ENCODE results near the gene MYBL2. TPM values are rescaled to one million over a fixed set of nuclear protein-coding genes. Genes with fewer than 3 reads are reported as not detected.
A peak's percentile ranks its signal among the peaks of the same experiment; 100 is the strongest.
"Not testable (repeated sequence)": the region's sequence is repeated elsewhere in the genome, so short reads cannot be mapped to it uniquely, and the experiment has no call there.

Gene MYBL2
- total RNA-seq = 1.7 TPM
- long read RNA-seq, partial matches to known transcripts = 3 of 5 reads
- long read RNA-seq, other reads (novel, unspliced or antisense) = 0 of 5 reads

DNA sequence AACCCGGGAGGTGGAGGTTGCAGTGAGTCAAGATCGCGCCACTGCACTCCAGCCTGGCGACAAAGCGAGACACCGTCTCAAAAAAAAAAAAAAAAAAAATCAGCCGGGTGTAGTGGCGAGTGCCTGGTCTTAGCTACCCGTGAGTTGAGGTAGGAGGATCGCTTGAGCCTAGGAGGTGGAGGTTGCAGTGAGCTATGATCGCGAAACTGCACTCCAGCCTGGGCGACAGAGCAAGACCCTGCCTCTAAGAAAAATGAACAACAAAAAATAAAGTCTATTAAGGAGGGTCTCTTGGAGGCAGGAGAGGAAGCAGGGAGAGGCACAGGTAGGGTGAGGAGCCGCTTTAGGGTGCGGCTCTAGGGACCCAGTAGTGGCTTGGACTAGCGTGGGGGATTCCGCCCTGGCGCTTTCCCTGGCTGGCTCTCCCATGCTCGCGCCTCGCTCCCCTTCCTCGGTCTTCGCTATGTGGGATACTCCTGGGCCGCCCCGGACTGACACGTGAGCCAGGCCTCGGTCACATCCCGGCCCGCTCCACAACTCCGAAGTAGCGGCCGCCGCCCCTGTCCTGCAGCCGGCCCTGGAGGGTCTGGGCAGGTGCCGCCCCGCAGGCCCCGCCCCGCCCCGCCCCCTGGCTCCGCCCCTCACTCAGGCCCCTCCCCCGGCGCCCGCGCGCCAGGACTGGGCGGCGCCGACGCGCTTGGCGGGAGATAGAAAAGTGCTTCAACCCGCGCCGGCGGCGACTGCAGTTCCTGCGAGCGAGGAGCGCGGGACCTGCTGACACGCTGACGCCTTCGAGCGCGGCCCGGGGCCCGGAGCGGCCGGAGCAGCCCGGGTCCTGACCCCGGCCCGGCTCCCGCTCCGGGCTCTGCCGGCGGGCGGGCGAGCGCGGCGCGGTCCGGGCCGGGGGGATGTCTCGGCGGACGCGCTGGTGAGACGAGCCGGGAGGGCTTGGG is at the start of gene MYBL2:
Gene MYBL2, plus strand, starts transcription at position 739 of the 953 bp plus-strand sequence. Its CDS starts 170 bp downstream, at position 909.
- peak within 1 kb of the TSS; percentile 45 for H3K4me3 ChIP-seq
- ATAC-seq = peak; percentile 92 to 95
- TF ChIP-seq, protein P1, sequence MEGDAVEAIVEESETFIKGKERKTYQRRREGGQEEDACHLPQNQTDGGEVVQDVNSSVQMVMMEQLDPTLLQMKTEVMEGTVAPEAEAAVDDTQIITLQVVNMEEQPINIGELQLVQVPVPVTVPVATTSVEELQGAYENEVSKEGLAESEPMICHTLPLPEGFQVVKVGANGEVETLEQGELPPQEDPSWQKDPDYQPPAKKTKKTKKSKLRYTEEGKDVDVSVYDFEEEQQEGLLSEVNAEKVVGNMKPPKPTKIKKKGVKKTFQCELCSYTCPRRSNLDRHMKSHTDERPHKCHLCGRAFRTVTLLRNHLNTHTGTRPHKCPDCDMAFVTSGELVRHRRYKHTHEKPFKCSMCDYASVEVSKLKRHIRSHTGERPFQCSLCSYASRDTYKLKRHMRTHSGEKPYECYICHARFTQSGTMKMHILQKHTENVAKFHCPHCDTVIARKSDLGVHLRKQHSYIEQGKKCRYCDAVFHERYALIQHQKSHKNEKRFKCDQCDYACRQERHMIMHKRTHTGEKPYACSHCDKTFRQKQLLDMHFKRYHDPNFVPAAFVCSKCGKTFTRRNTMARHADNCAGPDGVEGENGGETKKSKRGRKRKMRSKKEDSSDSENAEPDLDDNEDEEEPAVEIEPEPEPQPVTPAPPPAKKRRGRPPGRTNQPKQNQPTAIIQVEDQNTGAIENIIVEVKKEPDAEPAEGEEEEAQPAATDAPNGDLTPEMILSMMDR (IDR thresholded peaks at IDR 0.05) = no peak
- no peaks in the 10 kb centered on the region for H3K9me3 ChIP-seq
- H3K27ac ChIP-seq = no peak within 1 kb of the TSS
- peaks cover 8% of the 10 kb centered on the region for H3K4me1 ChIP-seq
- no peaks in the 10 kb centered on the region for H3K36me3 ChIP-seq
- H3K27me3 ChIP-seq (ENCODE audit: low read depth) = peaks cover 43% of the 10 kb centered on the region
- DNase-seq = peak; percentile 67
- intact Hi-C loops (cut with DNase I) = no loop called here

DNA sequence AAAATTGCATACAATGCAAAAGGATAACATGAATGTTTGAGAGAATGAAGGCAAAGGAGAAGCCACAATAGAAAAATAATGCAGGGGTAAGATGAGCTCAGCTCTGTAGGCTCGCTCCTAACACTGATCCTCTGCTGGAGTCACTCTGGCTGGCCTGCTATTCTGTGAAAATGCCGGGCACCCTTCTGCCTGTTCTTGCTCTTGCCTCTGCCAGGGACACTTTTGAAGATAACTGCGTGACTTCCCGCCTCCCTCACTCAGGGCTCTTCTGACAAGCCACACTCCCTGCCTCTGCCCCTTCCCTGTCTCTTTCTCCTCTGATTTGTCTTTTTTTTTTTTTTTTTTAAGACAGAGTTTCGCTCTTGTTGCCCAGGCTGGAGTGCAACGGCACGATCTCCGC is 35.3 kb upstream of the MYBL2 start:
- no peak overlapping the region for H3K4me3 ChIP-seq
- H3K4me1 ChIP-seq = no peaks in the 10 kb centered on the region
- no peak overlapping the region for H3K27ac ChIP-seq
- ATAC-seq (no peak), DNase-seq (no peak)
- no peaks in the 10 kb centered on the region for H3K9me3 ChIP-seq
- H3K36me3 ChIP-seq = peaks cover 67% of the 10 kb centered on the region
- TF ChIP-seq, protein P1 (IDR thresholded peaks at IDR 0.05) = no peak
- intact Hi-C loops (cut with DNase I) = no loop called here
- H3K27me3 ChIP-seq (ENCODE audit: low read depth) = no peaks in the 10 kb centered on the region

DNA sequence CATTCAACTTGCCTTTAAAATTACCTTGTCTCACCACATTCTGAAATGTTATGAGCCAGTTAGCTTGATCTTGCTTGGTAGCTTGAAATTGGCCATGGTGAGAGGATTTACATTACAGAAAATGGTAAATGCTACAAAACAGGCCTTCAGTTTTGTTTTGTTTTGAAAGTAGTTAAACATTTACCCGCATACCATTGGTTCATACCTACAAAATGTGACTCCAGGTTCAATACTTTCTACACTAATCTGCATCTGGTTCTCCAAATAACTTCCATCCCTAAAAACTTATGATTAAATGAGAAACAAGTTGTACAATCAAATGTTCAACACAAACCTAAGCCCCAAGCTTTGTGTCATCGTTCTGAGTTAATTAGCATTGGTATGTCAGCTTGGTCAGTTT is 30.5 kb upstream of the MYBL2 start:
- Histone ChIP-seq H3K27me3 (ENCODE audit: low read depth) (no peaks in the 10 kb centered on the region), H3K36me3 (peaks cover 81% of the 10 kb centered on the region), H3K9me3 (no peaks in the 10 kb centered on the region), H3K27ac (no peak overlapping the region), H3K4me3 (no peak overlapping the region), H3K4me1 (no peaks in the 10 kb centered on the region)
- DNase-seq = no peak
- ATAC-seq = no peak
- TF ChIP-seq, protein P1 (IDR thresholded peaks at IDR 0.05) = no peak
- intact Hi-C loops (cut with DNase I) = no loop called here

DNA sequence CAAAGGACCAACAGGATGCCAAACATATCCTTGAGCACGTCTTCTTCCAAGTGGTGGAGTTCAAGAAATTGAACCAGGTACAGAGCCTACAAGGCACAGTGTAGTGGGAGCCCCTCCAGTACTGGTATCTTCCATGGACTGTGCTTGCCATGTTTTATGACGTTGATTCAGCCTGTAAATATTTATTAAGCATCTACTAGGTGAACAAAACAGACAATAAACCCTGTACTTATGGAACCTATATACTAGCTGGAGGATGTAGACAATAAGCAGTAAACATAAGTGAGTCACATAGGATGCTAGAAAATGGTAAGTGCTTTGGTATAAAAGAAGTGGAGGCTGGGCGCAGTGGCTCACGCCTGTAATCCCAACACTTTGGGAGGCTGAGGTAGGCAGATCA is 24.4 kb upstream of the MYBL2 start:
- Histone ChIP-seq H3K27me3 (ENCODE audit: low read depth) (no peaks in the 10 kb centered on the region), H3K27ac (no peak overlapping the region), H3K4me1 (no peaks in the 10 kb centered on the region), H3K36me3 (peaks cover 69% of the 10 kb centered on the region), H3K9me3 (no peaks in the 10 kb centered on the region), H3K4me3 (no peak overlapping the region)
- intact Hi-C loops (cut with DNase I) = no loop called here
- ATAC-seq = no peak
- TF ChIP-seq, protein P1 (IDR thresholded peaks at IDR 0.05) = no peak
- no peak for DNase-seq

DNA sequence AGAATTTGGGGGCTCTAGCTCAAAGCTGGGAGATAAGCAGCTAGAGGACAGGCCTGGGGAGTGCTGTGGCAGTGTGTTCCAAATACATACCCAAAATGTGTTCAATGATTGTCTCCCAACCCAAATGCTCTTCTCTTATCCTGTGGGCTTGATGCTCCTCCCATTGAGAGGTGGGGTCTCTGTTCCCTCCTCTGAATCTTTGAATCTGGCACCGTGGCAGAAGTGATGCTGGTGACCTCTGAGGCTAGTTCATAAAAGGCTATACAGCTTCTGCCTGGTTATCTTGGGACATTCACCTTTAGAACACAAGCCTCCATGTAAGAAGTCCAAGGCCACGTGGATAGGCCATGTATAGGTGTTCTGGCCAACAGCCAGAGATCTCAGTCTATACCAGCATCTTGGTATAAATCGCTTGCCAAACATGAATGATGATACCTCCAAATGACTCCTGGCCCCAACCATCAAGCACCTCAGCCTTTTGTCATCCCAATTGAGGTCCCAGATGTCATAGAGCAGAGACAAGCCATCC is 15.9 kb upstream of the MYBL2 start:
- no peaks in the 10 kb centered on the region for H3K27me3 ChIP-seq (ENCODE audit: low read depth)
- TF ChIP-seq, protein P1 (IDR thresholded peaks at IDR 0.05) = no peak
- H3K36me3 ChIP-seq = peaks cover 17% of the 10 kb centered on the region
- ATAC-seq (no peak), DNase-seq (no peak)
- H3K9me3 ChIP-seq = no peaks in the 10 kb centered on the region
- H3K27ac ChIP-seq = no peak overlapping the region
- intact Hi-C loops (cut with DNase I) = no loop called here
- H3K4me3 ChIP-seq = no peak overlapping the region
- no peaks in the 10 kb centered on the region for H3K4me1 ChIP-seq

DNA sequence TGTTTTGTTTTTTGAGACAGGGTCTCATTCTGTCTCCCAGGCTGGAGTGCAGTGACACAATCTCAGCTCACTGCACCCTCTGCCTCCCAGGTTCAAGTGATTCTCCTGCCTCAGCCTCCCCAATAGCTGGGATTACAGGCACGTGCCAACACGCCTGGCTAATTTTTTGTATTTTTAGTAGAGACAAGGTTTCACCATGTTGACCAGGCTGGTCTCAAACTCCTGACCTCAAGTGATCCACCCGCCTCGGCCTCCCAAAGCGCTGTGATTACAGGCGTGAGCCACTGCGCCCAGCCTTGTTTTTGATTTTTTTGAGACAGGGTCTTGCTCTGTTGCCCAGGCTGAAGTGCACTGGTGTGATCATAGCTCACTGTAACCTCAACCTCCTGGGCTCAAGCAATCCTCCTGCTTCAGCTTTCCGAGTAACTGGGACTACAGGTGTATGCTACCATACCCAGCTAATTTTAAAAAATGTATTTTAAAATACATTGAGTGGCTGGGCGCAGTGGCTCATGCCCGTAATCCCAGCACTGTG is 15.2 kb upstream of the MYBL2 start:
- ATAC-seq; intact Hi-C loops (cut with DNase I); DNase-seq: not testable (repeated sequence)

More for the DNA sequence above, 15.2 kb upstream of the MYBL2 start:
- H3K36me3 ChIP-seq = peaks cover 11% of the 10 kb centered on the region
- not testable (repeated sequence) for H3K4me3 ChIP-seq; H3K4me1 ChIP-seq; H3K9me3 ChIP-seq; H3K27ac ChIP-seq; H3K27me3 ChIP-seq (ENCODE audit: low read depth)
